HepG2 (cell line): ENCODE data around the gene ZNF394. TPM values are rescaled to one million over a fixed set of nuclear protein-coding genes. Genes with fewer than 3 reads are reported as not detected.
A peak's percentile ranks its signal among the peaks of the same experiment; 100 is the strongest.

Experiments used
- BRD4 ChIP-seq: sonication (generic); formaldehyde crosslinking; IDR thresholded peaks from 2 replicates; pipeline ENCODE4 v1.4.0; 2020; ENCODE audit warnings: missing genetic modification reagents
- ELF3 ChIP-seq: IDR thresholded peaks from 2 replicates; pipeline ENCODE4 v1.6.1; 2016; ENCODE audit warnings: missing genetic modification reagents, missing compliant biosample characterization
- FOXA3 ChIP-seq: IDR thresholded peaks from 2 replicates; pipeline ENCODE4 v1.6.1; 2016; ENCODE audit warnings: missing genetic modification reagents, missing compliant biosample characterization
- HNRNPK ChIP-seq: fragments of 200-400 bp; formaldehyde crosslinking; IDR thresholded peaks from 2 replicates; pipeline ENCODE4 v1.6.1; 2018; ENCODE audit warnings: low read length, low read depth, moderate library complexity, mild to moderate bottlenecking; ENCODE audit not compliant: poor library complexity, severe bottlenecking
- JUN ChIP-seq: sonication (generic); formaldehyde crosslinking; IDR thresholded peaks from 2 replicates; pipeline ENCODE4 v1.4.0; 2020; ENCODE audit warnings: mild to moderate bottlenecking, missing genetic modification reagents
- MATR3 ChIP-seq: sonication (generic); formaldehyde crosslinking; IDR thresholded peaks from 2 replicates; pipeline ENCODE4 v1.4.0; 2020; ENCODE audit warnings: missing genetic modification reagents
- PCBP1 ChIP-seq: fragments of 200-400 bp; formaldehyde crosslinking; IDR thresholded peaks from 2 replicates; pipeline ENCODE4 v1.6.1; 2017; ENCODE audit warnings: mild to moderate bottlenecking, low read depth, low read length, borderline replicate concordance
- SRF ChIP-seq: IDR thresholded peaks from 2 replicates; pipeline ENCODE4 v1.6.1; 2011; ENCODE audit warnings: mild to moderate bottlenecking, low read depth, low read length, moderate library complexity
- STAT5B ChIP-seq: sonication (generic); formaldehyde crosslinking; IDR thresholded peaks from 2 replicates; pipeline ENCODE4 v1.4.0; 2020; ENCODE audit warnings: missing genetic modification reagents
- ZFP37 ChIP-seq: sonication (generic); formaldehyde crosslinking; IDR thresholded peaks from 2 replicates; pipeline ENCODE4 v1.4.0; 2020; ENCODE audit warnings: missing genetic modification reagents, borderline replicate concordance
- ZNF138 ChIP-seq: sonication (generic); formaldehyde crosslinking; IDR thresholded peaks from 2 replicates; pipeline ENCODE4 v1.5.0; 2020; ENCODE audit warnings: mild to moderate bottlenecking, low read depth, missing genetic modification reagents
- ZNF605 ChIP-seq: sonication (generic); formaldehyde crosslinking; IDR thresholded peaks from 2 replicates; pipeline ENCODE4 v1.8.0; 2022; ENCODE audit warnings: mild to moderate bottlenecking, missing genetic modification reagents
- ZNF780A ChIP-seq: sonication (generic); formaldehyde crosslinking; IDR thresholded peaks from 2 replicates; pipeline ENCODE4 v1.8.0; 2022; ENCODE audit warnings: mild to moderate bottlenecking, missing genetic modification reagents, moderate library complexity
- polyA plus RNA-seq, 8 experiments: library from polyadenylated mRNA; depleted of rRNA in 3 of 8; stranded (reverse) in 7 of 8; unstranded in 1 of 8; fragments of >200 nt; fragmentation: Illumina TruSeq in 4 of 8; extraction: Trizol in 4 of 8; gene quantifications; 2 replicates each; pipeline versions ENCODE4 v1.2.1 to v1.2.3, GENCODE V29; 2011 to 2016; ENCODE audit warnings: low read depth in 4 of 8, missing spikeins in 1 of 8, mixed read lengths in 1 of 8; ENCODE audit not compliant: insufficient read depth in 1 of 8
- total RNA-seq, 5 experiments: library from RNA; depleted of rRNA; stranded (reverse); fragments of >200 nt; fragmentation: Illumina TruSeq; extraction: Trizol; gene quantifications; 2 replicates each; pipeline ENCODE4 v1.2.3, GENCODE V29; 2016; ENCODE audit warnings: low read depth in 1 of 5
- TF ChIP-seq, protein P1 (sequence below): IDR thresholded peaks from 2 replicates; pipeline ENCODE4 v1.6.1; 2016; ENCODE audit warnings: missing compliant biosample characterization, missing genetic modification reagents, borderline replicate concordance
- TF ChIP-seq, protein P2 (sequence below): sonication (generic); formaldehyde crosslinking; IDR thresholded peaks from 2 replicates; pipeline ENCODE4 v1.4.0; 2020; ENCODE audit warnings: mild to moderate bottlenecking, missing genetic modification reagents, borderline replicate concordance
- TF ChIP-seq, protein P3 (sequence below): sonication (generic); formaldehyde crosslinking; IDR thresholded peaks from 2 replicates; pipeline ENCODE4 v1.4.0; 2020; ENCODE audit warnings: missing genetic modification reagents, borderline replicate concordance
- TF ChIP-seq, protein P4 (sequence below): sonication (generic); formaldehyde crosslinking; IDR thresholded peaks from 2 replicates; pipeline ENCODE4 v1.8.0; 2022; ENCODE audit warnings: mild to moderate bottlenecking, missing genetic modification reagents, moderate library complexity

Gene ZNF394
- total and polyA plus RNA-seq, 2 of the 13 experiments (the other 11 are each of a cell fraction or from before 2014, with no cell fraction given) = 7.8 to 19.6 TPM

DNA sequence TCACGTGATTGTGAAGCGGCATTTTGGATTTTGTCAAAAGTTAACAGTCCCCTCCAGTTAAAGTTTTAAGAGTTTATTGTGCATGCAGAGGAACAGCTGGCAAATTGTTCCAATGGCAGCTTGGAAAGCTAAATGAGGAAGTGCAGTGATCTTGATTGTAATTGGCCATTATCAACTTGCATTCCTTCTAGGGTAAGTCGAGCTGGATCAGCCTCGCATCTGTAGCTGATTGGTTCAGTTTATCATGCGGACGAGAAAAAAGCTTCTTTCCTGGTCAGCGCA is 26.8 kb downstream of the ZNF394 start (continued):
- no peak for TF ChIP-seq ZNF138
- TF ChIP-seq MATR3 (CRISPR knock-in tag) = no peak
- peak; percentile 31; the same call in 1 of the 2 replicates for TF ChIP-seq ZNF605 (CRISPR knock-in tag)
- no peak for TF ChIP-seq BRD4 (CRISPR knock-in tag)
- TF ChIP-seq, protein P1, sequence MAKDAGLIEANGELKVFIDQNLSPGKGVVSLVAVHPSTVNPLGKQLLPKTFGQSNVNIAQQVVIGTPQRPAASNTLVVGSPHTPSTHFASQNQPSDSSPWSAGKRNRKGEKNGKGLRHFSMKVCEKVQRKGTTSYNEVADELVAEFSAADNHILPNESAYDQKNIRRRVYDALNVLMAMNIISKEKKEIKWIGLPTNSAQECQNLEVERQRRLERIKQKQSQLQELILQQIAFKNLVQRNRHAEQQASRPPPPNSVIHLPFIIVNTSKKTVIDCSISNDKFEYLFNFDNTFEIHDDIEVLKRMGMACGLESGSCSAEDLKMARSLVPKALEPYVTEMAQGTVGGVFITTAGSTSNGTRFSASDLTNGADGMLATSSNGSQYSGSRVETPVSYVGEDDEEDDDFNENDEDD (CRISPR knock-in tag) = no peak
- no peak for TF ChIP-seq ZFP37 (CRISPR knock-in tag)
- TF ChIP-seq JUN (CRISPR knock-in tag) = no peak
- TF ChIP-seq STAT5B (CRISPR knock-in tag) = no peak
- TF ChIP-seq PCBP1 = no peak
- TF ChIP-seq ZNF780A (CRISPR knock-in tag) = no peak
- 0 out of 2 replicates have a peak, but pooled peaks have one; percentile 39 for TF ChIP-seq SRF
- TF ChIP-seq, protein P2, sequence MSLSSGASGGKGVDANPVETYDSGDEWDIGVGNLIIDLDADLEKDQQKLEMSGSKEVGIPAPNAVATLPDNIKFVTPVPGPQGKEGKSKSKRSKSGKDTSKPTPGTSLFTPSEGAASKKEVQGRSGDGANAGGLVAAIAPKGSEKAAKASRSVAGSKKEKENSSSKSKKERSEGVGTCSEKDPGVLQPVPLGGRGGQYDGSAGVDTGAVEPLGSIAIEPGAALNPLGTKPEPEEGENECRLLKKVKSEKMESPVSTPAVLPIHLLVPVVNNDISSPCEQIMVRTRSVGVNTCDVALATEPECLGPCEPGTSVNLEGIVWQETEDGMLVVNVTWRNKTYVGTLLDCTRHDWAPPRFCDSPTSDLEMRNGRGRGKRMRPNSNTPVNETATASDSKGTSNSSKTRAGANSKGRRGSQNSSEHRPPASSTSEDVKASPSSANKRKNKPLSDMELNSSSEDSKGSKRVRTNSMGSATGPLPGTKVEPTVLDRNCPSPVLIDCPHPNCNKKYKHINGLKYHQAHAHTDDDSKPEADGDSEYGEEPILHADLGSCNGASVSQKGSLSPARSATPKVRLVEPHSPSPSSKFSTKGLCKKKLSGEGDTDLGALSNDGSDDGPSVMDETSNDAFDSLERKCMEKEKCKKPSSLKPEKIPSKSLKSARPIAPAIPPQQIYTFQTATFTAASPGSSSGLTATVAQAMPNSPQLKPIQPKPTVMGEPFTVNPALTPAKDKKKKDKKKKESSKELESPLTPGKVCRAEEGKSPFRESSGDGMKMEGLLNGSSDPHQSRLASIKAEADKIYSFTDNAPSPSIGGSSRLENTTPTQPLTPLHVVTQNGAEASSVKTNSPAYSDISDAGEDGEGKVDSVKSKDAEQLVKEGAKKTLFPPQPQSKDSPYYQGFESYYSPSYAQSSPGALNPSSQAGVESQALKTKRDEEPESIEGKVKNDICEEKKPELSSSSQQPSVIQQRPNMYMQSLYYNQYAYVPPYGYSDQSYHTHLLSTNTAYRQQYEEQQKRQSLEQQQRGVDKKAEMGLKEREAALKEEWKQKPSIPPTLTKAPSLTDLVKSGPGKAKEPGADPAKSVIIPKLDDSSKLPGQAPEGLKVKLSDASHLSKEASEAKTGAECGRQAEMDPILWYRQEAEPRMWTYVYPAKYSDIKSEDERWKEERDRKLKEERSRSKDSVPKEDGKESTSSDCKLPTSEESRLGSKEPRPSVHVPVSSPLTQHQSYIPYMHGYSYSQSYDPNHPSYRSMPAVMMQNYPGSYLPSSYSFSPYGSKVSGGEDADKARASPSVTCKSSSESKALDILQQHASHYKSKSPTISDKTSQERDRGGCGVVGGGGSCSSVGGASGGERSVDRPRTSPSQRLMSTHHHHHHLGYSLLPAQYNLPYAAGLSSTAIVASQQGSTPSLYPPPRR (CRISPR knock-in tag) = no peak
- TF ChIP-seq, protein P3, sequence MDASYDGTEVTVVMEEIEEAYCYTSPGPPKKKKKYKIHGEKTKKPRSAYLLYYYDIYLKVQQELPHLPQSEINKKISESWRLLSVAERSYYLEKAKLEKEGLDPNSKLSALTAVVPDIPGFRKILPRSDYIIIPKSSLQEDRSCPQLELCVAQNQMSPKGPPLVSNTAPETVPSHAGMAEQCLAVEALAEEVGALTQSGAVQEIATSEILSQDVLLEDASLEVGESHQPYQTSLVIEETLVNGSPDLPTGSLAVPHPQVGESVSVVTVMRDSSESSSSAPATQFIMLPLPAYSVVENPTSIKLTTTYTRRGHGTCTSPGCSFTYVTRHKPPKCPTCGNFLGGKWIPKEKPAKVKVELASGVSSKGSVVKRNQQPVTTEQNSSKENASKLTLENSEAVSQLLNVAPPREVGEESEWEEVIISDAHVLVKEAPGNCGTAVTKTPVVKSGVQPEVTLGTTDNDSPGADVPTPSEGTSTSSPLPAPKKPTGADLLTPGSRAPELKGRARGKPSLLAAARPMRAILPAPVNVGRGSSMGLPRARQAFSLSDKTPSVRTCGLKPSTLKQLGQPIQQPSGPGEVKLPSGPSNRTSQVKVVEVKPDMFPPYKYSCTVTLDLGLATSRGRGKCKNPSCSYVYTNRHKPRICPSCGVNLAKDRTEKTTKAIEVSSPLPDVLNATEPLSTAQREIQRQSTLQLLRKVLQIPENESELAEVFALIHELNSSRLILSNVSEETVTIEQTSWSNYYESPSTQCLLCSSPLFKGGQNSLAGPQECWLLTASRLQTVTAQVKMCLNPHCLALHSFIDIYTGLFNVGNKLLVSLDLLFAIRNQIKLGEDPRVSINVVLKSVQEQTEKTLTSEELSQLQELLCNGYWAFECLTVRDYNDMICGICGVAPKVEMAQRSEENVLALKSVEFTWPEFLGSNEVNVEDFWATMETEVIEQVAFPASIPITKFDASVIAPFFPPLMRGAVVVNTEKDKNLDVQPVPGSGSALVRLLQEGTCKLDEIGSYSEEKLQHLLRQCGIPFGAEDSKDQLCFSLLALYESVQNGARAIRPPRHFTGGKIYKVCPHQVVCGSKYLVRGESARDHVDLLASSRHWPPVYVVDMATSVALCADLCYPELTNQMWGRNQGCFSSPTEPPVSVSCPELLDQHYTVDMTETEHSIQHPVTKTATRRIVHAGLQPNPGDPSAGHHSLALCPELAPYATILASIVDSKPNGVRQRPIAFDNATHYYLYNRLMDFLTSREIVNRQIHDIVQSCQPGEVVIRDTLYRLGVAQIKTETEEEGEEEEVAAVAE = peak; percentile 98
- TF ChIP-seq ELF3 (CRISPR knock-in tag) = peak; percentile 31; the same call in 1 of the 2 replicates
- TF ChIP-seq FOXA3 (CRISPR knock-in tag) = 0 out of 2 replicates have a peak, but pooled peaks have one; percentile 4
- TF ChIP-seq, protein P4, sequence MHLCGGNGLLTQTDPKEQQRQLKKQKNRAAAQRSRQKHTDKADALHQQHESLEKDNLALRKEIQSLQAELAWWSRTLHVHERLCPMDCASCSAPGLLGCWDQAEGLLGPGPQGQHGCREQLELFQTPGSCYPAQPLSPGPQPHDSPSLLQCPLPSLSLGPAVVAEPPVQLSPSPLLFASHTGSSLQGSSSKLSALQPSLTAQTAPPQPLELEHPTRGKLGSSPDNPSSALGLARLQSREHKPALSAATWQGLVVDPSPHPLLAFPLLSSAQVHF (CRISPR knock-in tag) = no peak
- no peak for TF ChIP-seq HNRNPK
